Smooth muscle cell of trachea (primary cell): ENCODE results near the gene HTR1D. TPM values are rescaled to one million over a fixed set of nuclear protein-coding genes. Genes with fewer than 3 reads are reported as not detected.

Experiments
- total RNA-seq: library from RNA; depleted of rRNA; stranded (reverse); fragments of >200 nt; gene quantifications from 2 replicates; pipeline ENCODE4 v1.2.1, GENCODE V29; 2014

The HTR1D gene, protein sequence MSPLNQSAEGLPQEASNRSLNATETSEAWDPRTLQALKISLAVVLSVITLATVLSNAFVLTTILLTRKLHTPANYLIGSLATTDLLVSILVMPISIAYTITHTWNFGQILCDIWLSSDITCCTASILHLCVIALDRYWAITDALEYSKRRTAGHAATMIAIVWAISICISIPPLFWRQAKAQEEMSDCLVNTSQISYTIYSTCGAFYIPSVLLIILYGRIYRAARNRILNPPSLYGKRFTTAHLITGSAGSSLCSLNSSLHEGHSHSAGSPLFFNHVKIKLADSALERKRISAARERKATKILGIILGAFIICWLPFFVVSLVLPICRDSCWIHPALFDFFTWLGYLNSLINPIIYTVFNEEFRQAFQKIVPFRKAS
- not detected in 2 replicates for total RNA-seq

DNA sequence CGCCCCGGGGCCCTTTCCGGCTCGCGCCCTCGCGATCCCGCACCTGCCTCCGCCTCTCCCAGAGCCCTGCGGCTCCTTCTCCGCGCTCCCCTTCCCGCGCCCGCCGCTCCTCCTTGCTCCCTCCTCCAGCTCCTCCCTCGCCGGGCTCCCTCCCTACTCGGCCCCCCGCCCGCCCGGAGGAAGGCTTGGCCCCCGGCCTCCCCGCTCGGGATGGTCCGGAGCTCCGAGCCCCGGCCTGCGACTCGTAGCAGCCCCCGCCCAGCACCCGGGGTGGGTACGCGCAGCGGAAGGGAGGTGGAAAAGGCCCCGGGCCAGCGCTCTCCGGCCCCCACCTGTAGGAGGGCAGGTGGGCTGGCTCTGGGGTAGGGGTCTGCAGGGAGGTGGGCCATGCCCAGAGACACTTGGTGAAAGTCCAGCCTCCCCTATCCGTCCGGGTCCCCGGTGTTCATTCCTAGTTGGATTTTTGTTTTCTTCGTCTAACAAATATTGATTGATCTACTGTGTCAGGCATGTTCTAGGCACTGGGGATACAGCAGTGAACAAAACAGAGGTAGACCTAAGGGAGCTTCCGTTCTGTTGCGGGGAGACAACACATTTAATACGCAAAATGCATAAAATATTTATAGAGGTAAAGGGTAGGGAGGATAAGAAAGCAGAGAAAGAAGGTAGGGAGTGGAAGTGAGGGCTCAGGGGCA lies at the start of gene HTR1D:
Gene HTR1D (minus strand): TSS at position 82 of the 695 bp plus-strand sequence. CDS start 23,283 bp downstream, outside the sequence.

DNA sequence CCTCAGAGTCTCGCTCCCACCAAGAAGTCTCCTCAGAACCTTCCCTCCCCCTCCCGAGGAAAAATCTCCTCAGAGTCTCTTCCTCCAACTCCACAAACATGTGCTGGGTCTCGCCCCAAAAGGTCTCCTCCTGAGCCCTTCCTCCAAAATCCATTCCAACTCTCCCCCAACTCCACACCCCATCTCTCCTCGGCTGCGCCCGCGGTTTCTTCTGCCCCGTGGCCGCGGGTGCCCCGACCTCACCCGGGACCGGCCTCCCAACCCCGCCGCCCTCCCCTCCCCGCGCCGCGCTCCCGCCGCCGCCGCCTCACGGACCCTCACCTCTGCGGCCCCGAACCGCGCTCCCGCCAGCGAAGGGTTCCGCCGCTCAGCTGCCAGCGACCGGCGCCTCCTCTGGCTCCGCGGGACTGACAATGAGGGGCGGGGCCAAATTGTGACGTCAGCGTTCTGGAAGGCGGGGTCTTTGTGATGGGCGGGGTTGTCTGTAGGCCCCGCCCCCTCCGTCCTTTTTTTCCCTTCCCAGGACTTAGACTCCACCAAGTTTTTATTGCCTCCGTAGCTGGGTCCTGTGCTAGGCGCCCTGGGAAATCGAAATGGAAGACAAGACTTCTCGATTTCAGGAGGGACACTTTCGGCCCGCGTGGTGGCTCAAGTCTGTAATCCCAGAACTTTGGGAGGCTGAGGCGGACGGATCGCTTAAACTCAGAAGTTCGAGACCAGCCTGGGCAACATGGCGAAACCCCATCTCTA lies 48.7 kb downstream of the HTR1D start, which contains the start of gene LUZP1:
Gene LUZP1 (minus strand): TSS at position 412 of the 750 bp plus-strand sequence.

Other genes starting within 250 kb of the HTR1D start
- gene LACTBL1, start 244.6 kb downstream of the HTR1D start, total RNA-seq: under 0.01 TPM in 1 of 2 replicates, not detected in the other
- not detected in 2 replicates for gene TEX46, start 201.7 kb downstream of the HTR1D start, total RNA-seq
- 99.7 and 113 TPM in 2 replicates for gene KDM1A, start 198.0 kb downstream of the HTR1D start, total RNA-seq
- gene LUZP1, start 48.6 kb downstream of the HTR1D start, total RNA-seq: 16.1 and 19.2 TPM in 2 replicates
- 43.7 and 98.3 TPM in 2 replicates for gene HNRNPR, start 126.8 kb upstream of the HTR1D start, total RNA-seq
- 27.3 and 34.6 TPM in 2 replicates for gene ZNF436, start 152.3 kb upstream of the HTR1D start, total RNA-seq
- 9.7 and 36.9 TPM in 2 replicates for gene TCEA3, start 207.2 kb upstream of the HTR1D start, total RNA-seq